MG63 (cell line): Measurements from ENCODE around the gene SCML2. TPM values are rescaled to one million over a fixed set of nuclear protein-coding genes. Genes with fewer than 3 reads are reported as not detected.
"Not testable (repeated sequence)": the region's sequence is repeated elsewhere in the genome, so short reads cannot be mapped to it uniquely, and the experiment has no call there.

Experiments used
- DNase-seq: peaks from one replicate; pipeline ENCODE4 v3.0.0-alpha.2; 2020
- H3K27me3 ChIP-seq: fragments of 250-450 bp; sonication (Bioruptor Pico); 2 replicates; pipeline ENCODE4 v1.5.1; 2020; ENCODE audit warnings: mild to moderate bottlenecking, moderate library complexity
- H3K36me3 ChIP-seq: fragments of 250-450 bp; sonication (Bioruptor Pico); 2 replicates; pipeline ENCODE4 v1.5.1; 2020; ENCODE audit warnings: mild to moderate bottlenecking, moderate library complexity
- H3K4me3 ChIP-seq: fragments of 250-450 bp; sonication (Bioruptor Pico); 2 replicates; pipeline ENCODE4 v1.5.1; 2020; ENCODE audit warnings: mild to moderate bottlenecking, moderate library complexity
- H3K9me3 ChIP-seq: fragments of 250-450 bp; sonication (Bioruptor Pico); 2 replicates; pipeline ENCODE4 v1.5.1; 2020; ENCODE audit warnings: mild to moderate bottlenecking, moderate library complexity
- total RNA-seq: library from RNA; depleted of rRNA; stranded (reverse); fragments of >200 nt; shearing (Covaris generic); gene quantifications from 2 replicates; pipeline ENCODE4 v1.2.3, GENCODE V29; 2014; ENCODE audit warnings: low replicate concordance

The SCML2 gene
- total RNA-seq, 1 experiment from 2014 or later: 4.9 TPM

DNA sequence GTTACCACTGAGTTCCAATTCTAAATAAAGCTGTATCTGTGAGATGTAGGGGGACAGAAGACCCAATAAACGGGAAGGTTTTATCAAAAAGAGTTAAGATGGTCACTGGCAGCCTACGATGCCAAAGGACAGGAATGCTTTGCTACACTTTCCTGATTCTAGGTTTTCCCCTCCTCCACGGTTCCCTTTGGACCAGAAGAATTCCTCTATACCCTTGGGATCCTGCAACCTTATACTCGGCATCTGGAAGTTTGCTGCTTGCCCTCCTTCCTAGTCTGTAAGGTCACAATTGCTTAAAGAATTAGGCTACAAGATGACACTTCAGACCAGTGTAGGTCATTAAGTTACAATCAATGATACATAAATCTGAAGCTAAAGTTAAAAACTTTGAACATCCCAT, 64.3 kb downstream of the SCML2 start:
- Histone ChIP-seq H3K4me3 (no peak overlapping the region), H3K27me3 (no peaks in the 10 kb centered on the region), H3K9me3 (no peaks in the 10 kb centered on the region), H3K36me3 (no peaks in the 10 kb centered on the region)
- DNase-seq: no peak

DNA sequence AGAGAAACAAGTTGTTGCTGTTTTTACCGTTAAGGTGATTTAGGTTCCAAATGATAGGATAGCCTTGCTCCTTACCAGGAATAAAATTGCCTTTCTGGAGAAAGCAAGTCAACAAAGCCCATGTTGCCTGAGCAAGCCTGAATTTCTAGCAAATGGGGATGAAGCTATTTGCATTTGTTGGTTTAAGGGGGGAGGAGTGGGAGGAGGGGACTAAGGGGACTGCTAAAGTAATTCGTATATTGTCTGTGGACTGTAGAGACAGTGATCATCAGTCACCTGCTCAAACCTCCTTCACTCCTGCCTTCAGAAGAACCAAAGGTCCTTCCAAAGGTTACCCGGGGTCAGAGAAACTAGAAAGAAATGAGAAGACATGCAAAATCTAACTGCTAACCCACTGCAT, 65.8 kb downstream of the SCML2 start:
- DNase-seq: no peak
- H3K9me3 ChIP-seq: no peaks in the 10 kb centered on the region
- H3K36me3 ChIP-seq: no peaks in the 10 kb centered on the region
- no peaks in the 10 kb centered on the region for H3K27me3 ChIP-seq
- no peak overlapping the region for H3K4me3 ChIP-seq

GRCh38 chrX:18286322-18286831, 68.1 kb downstream of the SCML2 start:
- DNase-seq: no peak
- Histone ChIP-seq H3K4me3 (no peak overlapping the region), H3K27me3 (no peaks in the 10 kb centered on the region), H3K36me3 (no peaks in the 10 kb centered on the region), H3K9me3 (no peaks in the 10 kb centered on the region)

GRCh38 chrX:18278449-18278848, 76.0 kb downstream of the SCML2 start:
- DNase-seq: no peak
- no peaks in the 10 kb centered on the region for H3K36me3 ChIP-seq
- no peaks in the 10 kb centered on the region for H3K27me3 ChIP-seq
- no peaks in the 10 kb centered on the region for H3K9me3 ChIP-seq
- H3K4me3 ChIP-seq: no peak overlapping the region

GRCh38 chrX:18272222-18272621, 82.3 kb downstream of the SCML2 start:
- DNase-seq: no peak
- Histone ChIP-seq H3K27me3 (no peaks in the 10 kb centered on the region), H3K4me3 (no peak overlapping the region), H3K9me3 (no peaks in the 10 kb centered on the region), H3K36me3 (no peaks in the 10 kb centered on the region)

GRCh38 chrX:18271725-18272124, 82.8 kb downstream of the SCML2 start:
- Histone ChIP-seq H3K4me3 (no peak overlapping the region), H3K9me3 (no peaks in the 10 kb centered on the region), H3K36me3 (no peaks in the 10 kb centered on the region), H3K27me3 (no peaks in the 10 kb centered on the region)
- no peak for DNase-seq

- no peak for DNase-seq
- no peak overlapping the region for H3K4me3 ChIP-seq
- no peaks in the 10 kb centered on the region for H3K9me3 ChIP-seq
- H3K36me3 ChIP-seq: no peaks in the 10 kb centered on the region
- no peaks in the 10 kb centered on the region for H3K27me3 ChIP-seq
These were observed 83.2 kb downstream of the SCML2 start for GRCh38 chrX:18271309-18271708.

DNA sequence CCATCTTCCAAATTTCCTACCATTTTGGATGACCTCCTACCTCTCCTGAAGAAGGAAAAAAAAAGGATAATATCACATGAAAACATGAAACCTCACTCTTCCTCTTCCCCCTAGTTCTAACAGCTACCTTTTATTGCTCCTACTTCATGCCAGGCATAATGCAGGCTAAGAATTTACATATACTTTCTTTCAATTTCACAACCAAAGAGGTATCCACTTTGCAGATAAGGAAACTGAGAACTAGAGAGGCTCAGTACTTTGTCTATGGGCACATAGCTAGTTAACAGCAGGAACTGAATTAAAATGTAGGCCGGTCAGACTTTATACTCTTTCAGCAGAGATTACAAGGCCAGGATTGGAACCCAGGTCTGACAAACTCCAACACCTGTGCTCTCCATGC, 99.4 kb downstream of the SCML2 start:
- DNase-seq: no peak
- no peak overlapping the region for H3K4me3 ChIP-seq
- no peaks in the 10 kb centered on the region for H3K9me3 ChIP-seq
- H3K27me3 ChIP-seq: no peaks in the 10 kb centered on the region
- H3K36me3 ChIP-seq: no peaks in the 10 kb centered on the region; the same call in 1 of the 2 replicates

- no peaks in the 10 kb centered on the region for H3K9me3 ChIP-seq
- H3K27me3 ChIP-seq: no peaks in the 10 kb centered on the region
- no peak overlapping the region for H3K4me3 ChIP-seq
- DNase-seq: no peak
- H3K36me3 ChIP-seq: no peaks in the 10 kb centered on the region; the same call in 1 of the 2 replicates
These were observed 101.7 kb downstream of the SCML2 start for GRCh38 chrX:18252644-18253359.

DNA sequence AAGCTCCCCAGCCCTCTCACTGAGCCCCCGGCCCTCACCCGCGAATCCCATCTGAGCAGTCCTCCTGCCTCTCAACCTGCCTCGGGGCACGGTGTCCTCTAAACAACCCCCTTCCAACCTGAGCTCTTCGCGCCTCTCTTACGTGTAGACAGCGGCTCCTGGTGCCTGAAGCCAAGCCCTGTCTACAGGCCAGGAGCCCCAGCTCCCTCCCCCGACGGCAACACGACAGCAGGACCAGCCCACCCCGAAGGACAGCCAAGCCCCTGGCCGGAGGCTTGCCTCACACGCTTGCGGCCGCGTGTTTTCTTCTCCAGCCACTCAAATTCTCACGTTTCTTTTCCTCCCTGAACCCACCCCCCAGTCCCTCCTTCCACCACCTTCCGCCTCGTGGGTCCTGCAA, 124.8 kb downstream of the SCML2 start:
- not testable (repeated sequence) for H3K27me3 ChIP-seq, H3K36me3 ChIP-seq, DNase-seq, H3K4me3 ChIP-seq, H3K9me3 ChIP-seq

DNA sequence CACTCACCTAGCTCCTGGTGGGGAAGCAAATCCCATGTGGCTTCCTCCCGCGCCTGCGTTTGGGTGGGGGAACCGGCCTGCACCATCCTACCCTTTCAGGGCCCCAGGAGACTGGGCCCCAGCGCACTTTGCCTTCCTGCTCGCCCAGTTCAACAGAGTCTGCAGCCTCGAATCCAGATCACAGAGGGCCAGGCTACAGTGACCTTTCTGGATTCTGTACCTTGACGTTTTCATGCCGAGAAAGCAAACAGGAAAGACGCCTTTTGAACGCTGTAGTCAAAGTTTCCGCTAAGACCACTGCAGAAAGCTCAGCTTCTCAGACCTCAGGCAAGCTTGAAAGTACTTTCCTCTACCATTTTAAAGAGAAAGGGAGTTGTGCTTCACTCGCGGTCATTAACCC, 126.4 kb downstream of the SCML2 start:
- no peak overlapping the region for H3K4me3 ChIP-seq
- no peaks in the 10 kb centered on the region for H3K9me3 ChIP-seq
- no peaks in the 10 kb centered on the region for H3K36me3 ChIP-seq
- no peaks in the 10 kb centered on the region for H3K27me3 ChIP-seq
- no peak for DNase-seq

GRCh38 chrX:18227458-18227857, 127.0 kb downstream of the SCML2 start:
- Histone ChIP-seq H3K9me3 (no peaks in the 10 kb centered on the region), H3K27me3 (no peaks in the 10 kb centered on the region), H3K36me3 (no peaks in the 10 kb centered on the region), H3K4me3 (no peak overlapping the region)
- no peak for DNase-seq

DNA sequence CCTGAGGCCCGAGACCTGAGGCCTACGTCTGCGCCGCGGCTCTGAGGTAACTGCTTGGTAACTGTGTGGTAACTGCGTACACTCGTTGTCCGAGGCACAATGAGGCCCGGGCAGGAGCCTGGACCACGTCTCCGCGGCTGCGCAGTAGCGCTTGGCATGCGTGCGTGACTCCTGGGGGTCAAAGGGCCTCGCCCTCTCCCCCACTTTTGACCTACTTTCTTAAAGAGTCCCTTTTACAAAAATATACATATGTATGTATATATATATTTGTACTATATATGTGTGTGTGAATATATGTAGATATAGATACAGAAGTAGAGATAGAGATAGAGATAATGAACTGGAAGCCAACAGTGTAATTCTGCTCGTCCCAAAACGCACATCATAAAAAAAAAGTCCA, 133.7 kb downstream of the SCML2 start, which contains the start of gene BEND2:
TSS of gene BEND2 (minus strand) at position 101 of the 400 bp plus-strand sequence. CDS start 136 bp downstream, outside the sequence.
- no peak within 1 kb of the TSS for H3K4me3 ChIP-seq
- H3K27me3 ChIP-seq: no peaks in the 10 kb centered on the region
- no peak for DNase-seq

GRCh38 chrX:18210470-18210869, 144.0 kb downstream of the SCML2 start:
- Histone ChIP-seq H3K4me3 (no peak overlapping the region), H3K27me3 (no peaks in the 10 kb centered on the region; the same call in 1 of the 2 replicates), H3K9me3 (no peaks in the 10 kb centered on the region), H3K36me3 (no peaks in the 10 kb centered on the region)
- no peak for DNase-seq

More for the DNA sequence above, 133.7 kb downstream of the SCML2 start, which contains the start of gene BEND2:
- Histone ChIP-seq H3K9me3 (no peaks in the 10 kb centered on the region), H3K36me3 (no peaks in the 10 kb centered on the region)

GRCh38 chrX:18206657-18207056, 147.8 kb downstream of the SCML2 start:
- no peaks in the 10 kb centered on the region for H3K27me3 ChIP-seq
- no peaks in the 10 kb centered on the region for H3K36me3 ChIP-seq
- no peak for DNase-seq
- no peak overlapping the region for H3K4me3 ChIP-seq
- no peaks in the 10 kb centered on the region for H3K9me3 ChIP-seq

DNA sequence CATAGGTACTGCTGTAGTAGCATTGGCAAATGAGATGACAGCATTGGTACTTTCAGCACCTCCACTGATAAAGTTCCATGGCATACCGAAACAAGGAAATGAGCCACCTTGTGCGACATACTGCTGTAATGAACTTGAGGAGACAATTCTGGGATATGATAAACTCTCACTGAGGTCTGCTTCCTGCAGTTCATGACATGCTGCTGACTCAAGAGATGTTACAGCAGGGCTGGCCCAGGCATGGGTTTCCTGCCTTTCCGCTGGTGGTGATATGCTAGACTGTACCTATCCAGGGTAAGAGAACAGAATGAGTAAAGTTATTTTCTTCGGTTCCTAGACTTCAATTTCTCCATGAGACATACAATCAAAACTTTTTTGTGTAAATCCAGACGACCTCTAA, 150.9 kb downstream of the SCML2 start:
- DNase-seq: no peak
- Histone ChIP-seq H3K36me3 (no peaks in the 10 kb centered on the region), H3K9me3 (no peaks in the 10 kb centered on the region), H3K4me3 (no peak overlapping the region), H3K27me3 (no peaks in the 10 kb centered on the region)

- Histone ChIP-seq H3K27me3 (no peaks in the 10 kb centered on the region), H3K9me3 (no peaks in the 10 kb centered on the region), H3K36me3 (no peaks in the 10 kb centered on the region), H3K4me3 (no peak overlapping the region)
- no peak for DNase-seq
These were observed 159.8 kb downstream of the SCML2 start for GRCh38 chrX:18194688-18195087.
